ENCODE measurements around the gene UFD1. TPM values are rescaled to one million over a fixed set of nuclear protein-coding genes. Genes with fewer than 3 reads are reported as not detected.

The UFD1 gene
- total and polyA plus RNA-seq, 2 of the 13 experiments (the other 11 are each of a cell fraction or from before 2014, with no cell fraction given), result 47.9 to 51.1 TPM

DNA sequence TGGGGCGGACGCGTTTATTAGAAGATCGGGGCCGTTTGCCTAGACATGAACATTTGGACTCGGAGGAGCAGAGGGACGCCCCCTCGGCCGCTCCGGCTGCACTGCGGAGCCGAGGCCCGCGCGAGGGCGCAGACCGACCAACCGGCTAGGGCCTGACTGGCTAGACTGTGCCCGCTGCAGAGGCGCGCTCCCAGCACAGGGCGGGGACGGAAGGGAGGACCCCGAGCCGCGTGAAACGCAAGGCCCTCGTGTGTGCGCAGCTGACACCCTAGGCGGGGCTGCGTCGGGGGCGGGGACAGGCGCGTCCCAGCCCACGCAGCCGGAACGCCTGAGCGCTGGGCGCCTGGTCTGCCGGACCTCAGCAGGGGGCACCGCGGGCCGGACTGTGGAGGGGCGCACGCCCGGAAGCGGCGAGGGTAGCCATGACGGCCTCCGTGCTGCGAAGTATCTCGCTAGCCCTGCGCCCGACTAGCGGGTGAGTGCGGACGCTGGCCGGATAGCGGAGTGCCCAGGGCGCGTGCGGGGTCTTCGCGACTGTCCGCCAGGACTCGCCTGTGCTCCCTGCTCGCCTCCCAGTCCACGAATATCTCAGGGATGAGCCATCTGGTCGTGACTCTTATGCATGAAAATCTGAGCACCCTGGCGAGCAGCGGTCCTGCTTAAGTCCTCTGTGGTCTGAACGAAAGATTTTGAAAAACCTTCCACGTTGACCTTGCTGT lies 46.7 kb downstream of the UFD1 start, which contains the start of gene MRPL40 (continued):
- TF ChIP-seq ONECUT2 (CRISPR knock-in tag; IDR thresholded peaks at IDR 0.05) (no peak; the same call in none of the 2 replicates), ATRX (CRISPR knock-in tag; IDR thresholded peaks at IDR 0.05; ENCODE audit: borderline replicate concordance) (no peak), TAF1 (CRISPR knock-in tag; IDR thresholded peaks at IDR 0.05) (peak; percentile 96), SATB2 (CRISPR knock-in tag; IDR thresholded peaks at IDR 0.05) (no peak), ZNF10 (CRISPR knock-in tag; IDR thresholded peaks at IDR 0.05; ENCODE audit: borderline replicate concordance, low read depth) (no peak), MTA1 (CRISPR knock-in tag; IDR thresholded peaks at IDR 0.05; ENCODE audit: borderline replicate concordance) (peak; percentile 64), TEAD2 (CRISPR knock-in tag; IDR thresholded peaks at IDR 0.05) (no peak), ZBTB7B (CRISPR knock-in tag; IDR thresholded peaks at IDR 0.05) (peak; percentile 96), TBX3 (IDR thresholded peaks at IDR 0.05; ENCODE audit: borderline replicate concordance) (peak; percentile 71; the same call in 1 of the 2 replicates), ZNF446 (CRISPR knock-in tag; IDR thresholded peaks at IDR 0.05) (no peak), NFKBIZ (CRISPR knock-in tag; IDR thresholded peaks at IDR 0.05) (peak; percentile 95), HOXA9 (CRISPR knock-in tag; IDR thresholded peaks at IDR 0.05; ENCODE audit: borderline replicate concordance) (no peak; the same call in 1 of the 2 replicates), RELA (CRISPR knock-in tag; IDR thresholded peaks at IDR 0.05) (peak; percentile 84; the same call in 1 of the 2 replicates), ZKSCAN8 (CRISPR knock-in tag; IDR thresholded peaks at IDR 0.05; ENCODE audit: borderline replicate concordance) (peak; percentile 93; the same call in 1 of the 2 replicates), TMF1 (CRISPR knock-in tag; IDR thresholded peaks at IDR 0.05; ENCODE audit: low read depth) (peak; percentile 94), ZNF232 (CRISPR knock-in tag; IDR thresholded peaks at IDR 0.05; ENCODE audit: borderline replicate concordance) (peak; percentile 79; the same call in 1 of the 2 replicates), ZFP36 (IDR thresholded peaks at IDR 0.05; ENCODE audit: borderline replicate concordance, low read depth, low read length, partially characterized antibody) (no peak), ZNF441 (CRISPR knock-in tag; IDR thresholded peaks at IDR 0.05; ENCODE audit: borderline replicate concordance) (0 out of 2 replicates have a peak, but pooled peaks have one; percentile 49), SP5 (CRISPR knock-in tag; IDR thresholded peaks at IDR 0.05; ENCODE audit: borderline replicate concordance, low read depth) (peak; percentile 95)
- TF ChIP-seq, protein P1, sequence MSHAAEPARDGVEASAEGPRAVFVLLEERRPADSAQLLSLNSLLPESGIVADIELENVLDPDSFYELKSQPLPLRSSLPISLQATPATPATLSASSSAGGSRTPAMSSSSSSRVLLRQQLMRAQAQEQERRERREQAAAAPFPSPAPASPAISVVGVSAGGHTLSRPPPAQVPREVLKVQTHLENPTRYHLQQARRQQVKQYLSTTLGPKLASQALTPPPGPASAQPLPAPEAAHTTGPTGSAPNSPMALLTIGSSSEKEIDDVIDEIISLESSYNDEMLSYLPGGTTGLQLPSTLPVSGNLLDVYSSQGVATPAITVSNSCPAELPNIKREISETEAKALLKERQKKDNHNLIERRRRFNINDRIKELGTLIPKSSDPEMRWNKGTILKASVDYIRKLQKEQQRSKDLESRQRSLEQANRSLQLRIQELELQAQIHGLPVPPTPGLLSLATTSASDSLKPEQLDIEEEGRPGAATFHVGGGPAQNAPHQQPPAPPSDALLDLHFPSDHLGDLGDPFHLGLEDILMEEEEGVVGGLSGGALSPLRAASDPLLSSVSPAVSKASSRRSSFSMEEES (CRISPR knock-in tag; IDR thresholded peaks at IDR 0.05), result peak; percentile 91
- TF ChIP-seq, protein P2, sequence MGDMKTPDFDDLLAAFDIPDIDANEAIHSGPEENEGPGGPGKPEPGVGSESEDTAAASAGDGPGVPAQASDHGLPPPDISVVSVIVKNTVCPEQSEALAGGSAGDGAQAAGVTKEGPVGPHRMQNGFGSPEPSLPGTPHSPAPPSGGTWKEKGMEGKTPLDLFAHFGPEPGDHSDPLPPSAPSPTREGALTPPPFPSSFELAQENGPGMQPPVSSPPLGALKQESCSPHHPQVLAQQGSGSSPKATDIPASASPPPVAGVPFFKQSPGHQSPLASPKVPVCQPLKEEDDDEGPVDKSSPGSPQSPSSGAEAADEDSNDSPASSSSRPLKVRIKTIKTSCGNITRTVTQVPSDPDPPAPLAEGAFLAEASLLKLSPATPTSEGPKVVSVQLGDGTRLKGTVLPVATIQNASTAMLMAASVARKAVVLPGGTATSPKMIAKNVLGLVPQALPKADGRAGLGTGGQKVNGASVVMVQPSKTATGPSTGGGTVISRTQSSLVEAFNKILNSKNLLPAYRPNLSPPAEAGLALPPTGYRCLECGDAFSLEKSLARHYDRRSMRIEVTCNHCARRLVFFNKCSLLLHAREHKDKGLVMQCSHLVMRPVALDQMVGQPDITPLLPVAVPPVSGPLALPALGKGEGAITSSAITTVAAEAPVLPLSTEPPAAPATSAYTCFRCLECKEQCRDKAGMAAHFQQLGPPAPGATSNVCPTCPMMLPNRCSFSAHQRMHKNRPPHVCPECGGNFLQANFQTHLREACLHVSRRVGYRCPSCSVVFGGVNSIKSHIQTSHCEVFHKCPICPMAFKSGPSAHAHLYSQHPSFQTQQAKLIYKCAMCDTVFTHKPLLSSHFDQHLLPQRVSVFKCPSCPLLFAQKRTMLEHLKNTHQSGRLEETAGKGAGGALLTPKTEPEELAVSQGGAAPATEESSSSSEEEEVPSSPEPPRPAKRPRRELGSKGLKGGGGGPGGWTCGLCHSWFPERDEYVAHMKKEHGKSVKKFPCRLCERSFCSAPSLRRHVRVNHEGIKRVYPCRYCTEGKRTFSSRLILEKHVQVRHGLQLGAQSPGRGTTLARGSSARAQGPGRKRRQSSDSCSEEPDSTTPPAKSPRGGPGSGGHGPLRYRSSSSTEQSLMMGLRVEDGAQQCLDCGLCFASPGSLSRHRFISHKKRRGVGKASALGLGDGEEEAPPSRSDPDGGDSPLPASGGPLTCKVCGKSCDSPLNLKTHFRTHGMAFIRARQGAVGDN (CRISPR knock-in tag; IDR thresholded peaks at IDR 0.05), result peak; percentile 97
- TF ChIP-seq, protein P3, sequence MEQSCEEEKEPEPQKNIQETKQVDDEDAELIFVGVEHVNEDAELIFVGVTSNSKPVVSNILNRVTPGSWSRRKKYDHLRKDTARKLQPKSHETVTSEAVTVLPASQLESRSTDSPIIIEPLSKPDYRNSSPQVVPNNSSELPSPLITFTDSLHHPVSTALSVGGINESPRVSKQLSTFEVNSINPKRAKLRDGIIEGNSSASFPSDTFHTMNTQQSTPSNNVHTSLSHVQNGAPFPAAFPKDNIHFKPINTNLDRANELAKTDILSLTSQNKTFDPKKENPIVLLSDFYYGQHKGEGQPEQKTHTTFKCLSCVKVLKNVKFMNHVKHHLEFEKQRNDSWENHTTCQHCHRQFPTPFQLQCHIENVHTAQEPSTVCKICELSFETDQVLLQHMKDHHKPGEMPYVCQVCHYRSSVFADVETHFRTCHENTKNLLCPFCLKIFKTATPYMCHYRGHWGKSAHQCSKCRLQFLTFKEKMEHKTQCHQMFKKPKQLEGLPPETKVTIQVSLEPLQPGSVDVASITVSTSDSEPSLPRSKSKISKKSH (CRISPR knock-in tag; IDR thresholded peaks at IDR 0.05; ENCODE audit: borderline replicate concordance), result peak; percentile 88; the same call in 1 of the 2 replicates
- TF ChIP-seq, protein P4, sequence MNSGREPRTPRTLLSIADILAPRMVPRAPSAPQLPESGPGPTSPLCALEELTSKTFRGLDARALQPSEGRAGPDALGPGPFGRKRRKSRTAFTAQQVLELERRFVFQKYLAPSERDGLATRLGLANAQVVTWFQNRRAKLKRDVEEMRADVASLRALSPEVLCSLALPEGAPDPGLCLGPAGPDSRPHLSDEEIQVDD (CRISPR knock-in tag; IDR thresholded peaks at IDR 0.05; ENCODE audit: borderline replicate concordance), result peak; percentile 93

Data from HepG2 (cell line).